ENCODE measurements around the gene ARHGEF40.

DNA sequence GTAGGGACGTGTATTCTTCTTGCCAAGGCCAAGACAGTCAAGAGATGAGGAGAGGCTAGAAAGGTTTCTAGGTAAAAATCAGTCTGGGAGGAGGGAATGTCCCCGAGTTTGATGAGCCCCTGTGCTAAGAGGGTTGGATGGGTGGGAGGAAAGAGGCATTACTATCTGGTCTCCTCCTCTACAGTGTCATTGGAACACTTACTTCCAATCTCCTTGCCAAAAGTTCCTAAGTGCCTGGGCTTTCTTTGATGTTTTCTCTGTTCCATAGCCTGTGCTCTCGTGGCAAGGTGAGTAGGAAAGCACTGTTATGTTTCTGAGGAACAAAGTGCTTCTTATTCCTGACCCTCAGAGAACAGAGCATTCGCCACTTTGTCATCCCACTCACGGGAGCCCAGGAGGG, 35.4 kb upstream of the ARHGEF40 start, which contains the start of gene RNASE13:
- TF ChIP-seq, protein P1, sequence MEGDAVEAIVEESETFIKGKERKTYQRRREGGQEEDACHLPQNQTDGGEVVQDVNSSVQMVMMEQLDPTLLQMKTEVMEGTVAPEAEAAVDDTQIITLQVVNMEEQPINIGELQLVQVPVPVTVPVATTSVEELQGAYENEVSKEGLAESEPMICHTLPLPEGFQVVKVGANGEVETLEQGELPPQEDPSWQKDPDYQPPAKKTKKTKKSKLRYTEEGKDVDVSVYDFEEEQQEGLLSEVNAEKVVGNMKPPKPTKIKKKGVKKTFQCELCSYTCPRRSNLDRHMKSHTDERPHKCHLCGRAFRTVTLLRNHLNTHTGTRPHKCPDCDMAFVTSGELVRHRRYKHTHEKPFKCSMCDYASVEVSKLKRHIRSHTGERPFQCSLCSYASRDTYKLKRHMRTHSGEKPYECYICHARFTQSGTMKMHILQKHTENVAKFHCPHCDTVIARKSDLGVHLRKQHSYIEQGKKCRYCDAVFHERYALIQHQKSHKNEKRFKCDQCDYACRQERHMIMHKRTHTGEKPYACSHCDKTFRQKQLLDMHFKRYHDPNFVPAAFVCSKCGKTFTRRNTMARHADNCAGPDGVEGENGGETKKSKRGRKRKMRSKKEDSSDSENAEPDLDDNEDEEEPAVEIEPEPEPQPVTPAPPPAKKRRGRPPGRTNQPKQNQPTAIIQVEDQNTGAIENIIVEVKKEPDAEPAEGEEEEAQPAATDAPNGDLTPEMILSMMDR (IDR thresholded peaks at IDR 0.05): no peak
- no peak for TF ChIP-seq EZH2 (IDR thresholded peaks at IDR 0.05; ENCODE audit: borderline replicate concordance, insufficient read depth, low read depth, low read length, poor library complexity, severe bottlenecking)

Measured in B cell (primary cell).